Ecto neural progenitor cell (in vitro differentiated cells): ENCODE measurements around the gene TUBB4B.

Experiments
- DNase-seq: peaks from one replicate; pipeline ENCODE4 v3.0.0-alpha.2; 2018; ENCODE audit warnings: low spot score

TUBB4B gene

GRCh38 chr9:137225699-137226331 lies 15.3 kb upstream of the TUBB4B start:
- no peak for DNase-seq

GRCh38 chr9:137226338-137227053 lies 14.6 kb upstream of the TUBB4B start:
- DNase-seq, result no peak

- DNase-seq, result peak; percentile 88
Measured at GRCh38 chr9:137227054-137227852, 13.8 kb upstream of the TUBB4B start, which contains the start of gene RNF224. RNF224 (plus strand) TSS chr9:137227502; CDS start chr9:137228336, 834 bp downstream.

DNA sequence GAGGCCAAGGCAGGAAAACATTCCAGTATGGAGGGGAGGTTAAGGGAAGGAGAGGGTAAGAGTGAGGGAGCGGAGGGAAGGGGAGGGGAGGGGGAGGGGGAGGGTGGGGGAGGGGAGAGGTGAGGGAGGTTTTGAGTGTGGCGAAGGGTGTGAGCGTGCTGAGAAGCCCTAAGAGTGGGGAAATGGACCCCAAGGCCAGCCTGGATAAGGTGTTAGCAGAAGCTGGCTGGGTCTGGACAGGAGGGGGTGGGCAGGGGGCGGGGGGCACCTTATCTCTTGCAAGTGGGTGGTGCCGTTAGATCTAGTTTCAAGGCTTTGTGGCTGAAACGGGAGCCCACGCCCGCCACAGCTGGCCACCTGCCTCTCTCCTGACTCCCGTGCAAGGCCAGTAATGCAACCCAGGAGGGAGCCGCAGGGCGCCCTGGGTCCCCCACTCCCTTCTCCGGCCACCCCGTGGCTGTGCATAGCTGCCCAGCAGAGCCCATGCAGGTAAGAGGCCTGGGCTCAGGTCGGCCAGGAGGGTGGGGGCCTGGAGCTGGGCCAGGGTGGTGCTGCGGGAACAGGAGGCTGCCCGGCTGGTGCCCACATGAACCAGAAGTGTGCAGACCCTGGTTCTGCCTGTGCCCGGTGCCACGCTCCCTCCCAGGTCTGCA lies 13.1 kb upstream of the TUBB4B start:
- no peak for DNase-seq

- DNase-seq, result no peak
Measured at GRCh38 chr9:137228506-137228967, 12.6 kb upstream of the TUBB4B start.

DNA sequence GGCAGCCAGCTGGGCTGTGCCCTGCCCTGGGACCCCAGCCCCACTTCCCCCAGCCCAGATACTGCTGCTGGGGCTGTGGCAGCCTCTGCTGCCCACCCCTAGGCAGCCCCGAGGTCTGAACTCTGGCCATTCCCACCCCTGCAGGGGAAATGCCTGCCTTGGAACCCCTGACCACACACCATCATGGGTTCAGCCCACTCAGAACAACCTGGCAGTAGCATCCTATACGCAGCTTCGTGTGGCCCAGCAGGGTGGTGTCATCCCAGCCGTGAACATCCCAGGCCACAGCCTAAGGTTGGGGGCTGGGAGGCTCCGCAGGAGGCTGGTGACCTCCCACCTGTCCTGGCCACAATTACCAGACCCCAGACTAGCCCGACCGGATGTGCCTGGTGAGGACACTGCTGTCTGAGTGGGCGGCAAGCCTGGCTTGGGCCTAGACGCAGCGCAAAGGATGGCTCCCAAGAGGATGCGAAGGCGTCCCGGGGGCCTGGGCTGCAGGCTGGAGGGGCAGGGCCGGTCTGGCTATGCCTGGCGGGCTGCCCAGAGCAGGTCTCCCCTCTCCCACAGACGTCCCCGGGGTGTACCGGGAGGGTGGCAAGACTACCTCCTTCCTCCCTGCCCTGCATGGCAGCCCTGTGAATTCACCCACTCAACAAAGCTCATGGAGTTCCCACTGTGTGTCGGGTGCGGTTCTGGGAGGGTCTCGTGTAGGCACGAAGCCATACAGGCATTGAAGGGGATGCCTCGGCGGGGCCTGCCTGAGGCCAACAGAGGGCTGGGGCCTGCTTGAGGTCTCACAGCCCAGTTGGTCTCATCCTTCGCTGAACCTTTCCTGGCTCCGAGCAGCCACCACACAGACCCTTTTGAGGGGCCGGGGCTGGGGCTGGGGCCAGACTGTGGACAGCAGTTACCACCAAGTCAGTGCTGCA lies 11.9 kb upstream of the TUBB4B start:
- no peak for DNase-seq

GRCh38 chr9:137229903-137230704 lies 11.0 kb upstream of the TUBB4B start:
- DNase-seq, result no peak

DNA sequence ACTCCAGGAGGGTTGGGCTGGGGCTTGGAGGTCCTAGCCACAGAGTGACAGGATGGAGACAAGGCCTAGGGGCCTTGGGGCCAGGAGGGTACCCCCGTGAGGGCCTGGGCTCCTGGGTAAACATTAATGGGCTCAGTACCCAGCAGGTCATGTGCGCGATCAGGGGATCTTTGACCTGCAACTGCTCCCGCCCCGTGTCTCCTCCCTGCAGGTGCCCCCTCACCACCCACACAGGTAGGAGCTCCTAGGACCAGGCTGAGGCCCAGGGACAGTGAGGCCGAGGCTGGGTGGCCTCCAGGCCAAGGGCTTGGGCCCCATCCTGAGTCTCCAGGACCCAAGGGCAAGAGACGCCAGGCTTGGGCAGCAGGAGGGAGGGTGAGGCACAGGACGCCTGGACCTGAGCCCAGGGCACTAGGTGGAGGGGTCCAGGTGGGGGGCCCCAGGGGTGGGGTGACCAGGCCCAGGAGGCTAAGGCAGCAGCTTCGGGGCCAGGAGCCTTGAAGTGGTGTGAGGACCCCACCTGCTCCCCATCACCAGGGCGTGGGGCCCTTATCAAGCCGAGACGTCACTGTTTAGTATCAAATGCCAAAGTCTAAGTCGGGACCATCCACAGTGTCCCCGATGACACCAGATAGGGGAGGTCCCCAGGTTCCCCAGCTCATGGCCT lies 10.2 kb upstream of the TUBB4B start, which contains the start of gene SLC34A3:
Gene SLC34A3 (plus strand): TSS at position 197 of the 667 bp plus-strand sequence. CDS start 802 bp downstream, outside the sequence.
- DNase-seq, result no peak

- no peak for DNase-seq
Measured at GRCh38 chr9:137231372-137232039, 9.6 kb upstream of the TUBB4B start.

DNA sequence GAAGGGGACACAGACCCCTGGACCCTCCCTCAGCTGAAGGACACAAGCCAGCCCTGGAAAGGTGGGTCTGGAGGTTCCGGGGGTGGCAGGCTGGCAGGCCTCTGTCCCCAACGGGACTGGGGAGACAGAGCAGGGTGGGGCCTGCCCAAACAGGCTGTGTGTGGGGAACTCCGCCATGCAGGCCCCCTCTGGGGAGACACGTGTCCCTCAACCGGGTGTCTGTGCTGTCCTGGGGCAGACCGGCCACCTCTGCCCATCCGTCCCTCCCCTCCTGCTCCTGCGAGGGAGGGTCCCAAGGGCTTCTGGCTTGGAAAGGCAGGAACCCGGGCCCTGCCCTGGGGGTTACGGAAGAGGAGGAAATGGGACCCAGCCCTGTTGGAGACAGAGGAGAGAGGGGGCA lies 9.0 kb upstream of the TUBB4B start:
- DNase-seq, result no peak

GRCh38 chr9:137232510-137232909 lies 8.6 kb upstream of the TUBB4B start:
- DNase-seq, result no peak

GRCh38 chr9:137233143-137233980 lies 7.7 kb upstream of the TUBB4B start:
- no peak for DNase-seq

GRCh38 chr9:137234055-137234697 lies 6.9 kb upstream of the TUBB4B start:
- DNase-seq, result no peak

DNA sequence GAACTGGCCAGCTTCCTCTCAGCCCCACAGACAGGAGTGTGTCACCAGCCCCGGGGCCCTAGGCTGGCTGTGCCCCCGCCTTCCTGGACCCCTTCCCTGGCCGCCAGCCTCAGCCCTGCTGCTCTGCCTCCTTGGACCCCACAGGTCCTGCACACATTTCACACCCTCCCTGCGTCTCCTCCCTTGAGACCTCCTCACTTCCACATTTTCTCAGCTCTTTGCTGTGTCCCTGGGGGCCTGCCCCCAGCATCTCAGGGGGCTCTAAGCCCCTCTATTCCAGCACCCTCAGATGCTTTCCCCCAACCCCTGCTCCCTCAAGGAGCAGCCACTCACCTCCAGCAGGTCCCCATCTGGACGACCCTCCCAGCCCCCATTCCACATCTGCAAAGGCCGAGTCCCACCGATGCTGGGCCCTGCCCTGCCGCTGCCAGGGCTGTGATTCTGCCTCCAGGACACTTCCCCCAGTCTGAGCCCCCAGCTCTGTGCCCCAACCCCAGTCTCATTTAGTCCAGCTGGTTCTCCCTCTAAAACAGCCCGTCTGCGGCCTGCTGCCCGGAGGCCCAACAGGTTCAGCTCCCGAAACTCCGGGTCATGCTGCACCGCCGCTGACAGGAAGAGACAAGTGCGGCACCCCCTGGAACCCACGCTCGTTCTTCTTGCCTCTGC lies 6.2 kb upstream of the TUBB4B start:
- DNase-seq, result no peak

DNA sequence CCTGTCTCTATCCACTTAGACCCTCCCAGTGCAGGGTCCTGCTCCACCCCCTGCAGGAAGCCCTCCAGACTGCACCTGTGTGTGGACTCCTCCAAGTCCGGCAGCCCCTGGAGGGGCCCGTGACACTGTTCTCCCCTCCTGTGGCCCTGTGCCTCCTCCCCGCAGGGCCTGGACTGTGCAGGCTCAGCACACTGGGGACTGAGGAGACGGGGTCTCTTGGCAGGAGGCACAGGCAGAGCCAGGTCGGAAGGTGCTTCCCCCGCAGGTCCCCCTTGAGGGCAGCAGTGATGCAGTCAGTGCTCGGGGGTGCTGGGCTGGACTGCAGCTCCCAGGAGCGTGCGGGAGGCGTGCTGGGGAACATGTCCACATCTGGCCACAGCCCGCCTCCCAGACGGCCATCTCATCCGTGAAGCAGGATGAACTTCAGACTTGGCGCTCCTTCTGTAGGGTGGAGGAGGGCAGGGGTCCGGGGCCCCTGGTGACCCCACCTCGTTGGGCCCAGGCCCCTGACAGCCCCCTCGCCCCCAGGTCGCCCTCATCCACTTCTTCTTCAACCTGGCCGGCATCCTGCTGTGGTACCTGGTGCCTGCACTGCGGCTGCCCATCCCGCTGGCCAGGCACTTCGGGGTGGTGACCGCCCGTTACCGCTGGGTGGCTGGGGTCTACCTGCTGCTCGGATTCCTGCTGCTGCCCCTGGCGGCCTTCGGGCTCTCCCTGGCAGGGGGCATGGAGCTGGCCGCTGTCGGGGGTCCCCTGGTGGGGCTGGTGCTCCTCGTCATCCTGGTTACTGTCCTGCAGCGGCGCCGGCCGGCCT lies 5.5 kb upstream of the TUBB4B start:
- no peak for DNase-seq
